ENCODE measurements around the gene RECQL5.

RECQL5 gene

GRCh38 chr17:75695141-75695829, 28.3 kb upstream of the RECQL5 start:
- DNase-seq = no peak
- Histone ChIP-seq H3K4me3 (ENCODE audit: low read depth, low read length) (no peak overlapping the region), H3K27me3 (no peaks in the 10 kb centered on the region), H3K9me3 (no peaks in the 10 kb centered on the region), H3K36me3 (peaks cover 39% of the 10 kb centered on the region), H3K4me1 (peaks cover 14% of the 10 kb centered on the region)
- no peak for TF ChIP-seq CTCF (IDR thresholded peaks at IDR 0.05; ENCODE audit: low read depth, low read length)

DNA sequence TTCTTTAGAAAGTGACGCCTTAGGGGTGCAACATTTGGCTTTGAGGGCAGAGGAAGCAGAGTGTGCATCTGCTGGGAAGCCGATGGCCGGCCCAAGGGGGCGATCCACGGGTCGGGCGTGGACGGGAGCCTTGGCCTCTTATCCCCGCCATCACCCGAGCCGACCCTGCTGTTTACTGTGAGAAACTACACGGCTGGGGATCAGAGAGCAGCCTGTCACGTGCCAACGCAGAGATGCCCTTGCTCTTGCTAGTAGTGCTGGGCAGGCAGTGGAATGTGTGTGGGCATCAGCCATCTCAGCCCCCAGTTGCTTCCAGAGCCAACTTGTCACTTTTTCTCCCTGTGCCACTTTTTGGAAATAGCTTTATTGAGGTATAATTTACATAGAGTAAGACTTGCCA, 27.6 kb upstream of the RECQL5 start:
- no peaks in the 10 kb centered on the region for H3K9me3 ChIP-seq
- H3K27me3 ChIP-seq = no peaks in the 10 kb centered on the region
- H3K36me3 ChIP-seq = peaks cover 31% of the 10 kb centered on the region
- DNase-seq = no peak
- no peak for TF ChIP-seq CTCF (IDR thresholded peaks at IDR 0.05; ENCODE audit: low read depth, low read length)
- H3K4me1 ChIP-seq = peaks cover 11% of the 10 kb centered on the region; the same call in 1 of the 2 replicates
- H3K4me3 ChIP-seq (ENCODE audit: low read depth, low read length) = no peak overlapping the region

DNA sequence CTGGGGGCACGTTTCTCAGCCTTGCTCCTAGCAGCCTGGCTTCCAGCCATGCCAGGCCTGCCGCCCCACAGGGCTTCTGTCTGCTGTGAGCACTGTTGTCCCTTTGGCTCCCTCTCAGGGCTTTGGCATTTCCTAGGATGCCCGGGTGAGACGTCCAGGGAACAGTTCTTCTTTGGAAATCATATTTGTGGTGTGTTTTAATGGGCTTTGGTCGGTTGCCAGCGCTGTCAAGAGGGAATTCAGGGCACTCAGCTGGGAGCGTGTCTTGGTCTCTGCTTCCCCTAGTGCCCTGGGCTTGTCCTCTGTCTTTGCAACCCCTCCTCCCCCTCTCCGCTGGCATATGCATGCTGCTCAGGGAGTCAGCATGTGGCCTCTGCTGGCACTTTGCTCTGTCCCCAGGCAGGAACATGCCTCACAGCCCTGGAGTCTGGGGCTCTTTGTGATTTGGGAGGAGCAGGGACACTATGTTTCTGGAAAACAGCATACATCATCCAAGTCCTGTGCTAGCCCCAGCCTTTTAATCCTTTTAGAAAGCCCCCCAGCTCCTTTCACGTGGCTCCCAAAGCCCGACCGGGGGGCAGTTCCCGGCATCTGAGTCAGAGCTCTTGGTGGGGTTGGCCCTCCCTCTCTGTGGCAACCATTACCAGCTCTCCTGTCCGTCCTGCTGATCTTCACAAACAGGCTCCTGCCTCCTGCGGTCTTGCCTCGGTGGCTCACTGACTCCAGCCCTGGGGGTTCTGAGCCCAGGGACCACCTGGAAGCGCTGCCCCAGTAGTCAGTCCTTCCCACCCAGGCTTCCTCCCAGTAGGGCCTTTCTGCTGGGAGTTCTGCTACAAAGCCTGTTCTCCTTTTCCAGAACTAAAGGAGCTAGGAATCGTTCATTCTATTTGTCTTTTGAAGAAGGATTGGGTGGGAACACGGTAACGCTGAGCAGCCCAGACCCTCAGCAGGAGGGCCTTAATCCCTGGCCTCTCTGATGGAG, 26.8 kb upstream of the RECQL5 start:
- Histone ChIP-seq H3K9me3 (no peaks in the 10 kb centered on the region), H3K4me1 (peaks cover 11% of the 10 kb centered on the region; the same call in 1 of the 2 replicates), H3K4me3 (ENCODE audit: low read depth, low read length) (no peak overlapping the region), H3K27me3 (no peaks in the 10 kb centered on the region), H3K36me3 (peaks cover 27% of the 10 kb centered on the region)
- peak; percentile 17; the same call in 1 of the 2 replicates for TF ChIP-seq CTCF (IDR thresholded peaks at IDR 0.05; ENCODE audit: low read depth, low read length)
- DNase-seq = peak; percentile 91

DNA sequence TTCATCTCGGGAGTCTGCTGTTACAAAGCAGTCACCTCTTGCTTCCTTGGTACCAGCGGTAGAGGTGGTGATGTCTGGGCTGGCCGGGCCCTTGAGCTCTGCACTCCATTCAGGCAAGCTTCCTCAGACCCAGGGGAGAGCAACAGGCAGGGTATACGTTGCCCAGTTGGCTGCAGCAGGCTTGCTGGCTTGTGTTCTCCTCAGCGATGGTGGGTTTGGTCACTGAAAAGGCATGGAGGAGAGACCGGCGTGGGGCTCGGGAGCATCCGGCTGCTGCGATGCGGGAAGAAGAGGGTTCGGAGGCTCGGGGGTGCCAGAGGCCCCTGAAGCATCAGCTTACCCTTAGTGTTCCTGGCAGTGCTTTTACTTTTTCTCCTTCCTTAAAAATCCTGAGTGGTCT, 26.0 kb upstream of the RECQL5 start:
- no peak for TF ChIP-seq CTCF (IDR thresholded peaks at IDR 0.05; ENCODE audit: low read depth, low read length)
- no peak for DNase-seq
- Histone ChIP-seq H3K36me3 (peaks cover 26% of the 10 kb centered on the region), H3K9me3 (no peaks in the 10 kb centered on the region), H3K4me1 (peaks cover 11% of the 10 kb centered on the region; the same call in 1 of the 2 replicates), H3K27me3 (no peaks in the 10 kb centered on the region), H3K4me3 (ENCODE audit: low read depth, low read length) (no peak overlapping the region)

DNA sequence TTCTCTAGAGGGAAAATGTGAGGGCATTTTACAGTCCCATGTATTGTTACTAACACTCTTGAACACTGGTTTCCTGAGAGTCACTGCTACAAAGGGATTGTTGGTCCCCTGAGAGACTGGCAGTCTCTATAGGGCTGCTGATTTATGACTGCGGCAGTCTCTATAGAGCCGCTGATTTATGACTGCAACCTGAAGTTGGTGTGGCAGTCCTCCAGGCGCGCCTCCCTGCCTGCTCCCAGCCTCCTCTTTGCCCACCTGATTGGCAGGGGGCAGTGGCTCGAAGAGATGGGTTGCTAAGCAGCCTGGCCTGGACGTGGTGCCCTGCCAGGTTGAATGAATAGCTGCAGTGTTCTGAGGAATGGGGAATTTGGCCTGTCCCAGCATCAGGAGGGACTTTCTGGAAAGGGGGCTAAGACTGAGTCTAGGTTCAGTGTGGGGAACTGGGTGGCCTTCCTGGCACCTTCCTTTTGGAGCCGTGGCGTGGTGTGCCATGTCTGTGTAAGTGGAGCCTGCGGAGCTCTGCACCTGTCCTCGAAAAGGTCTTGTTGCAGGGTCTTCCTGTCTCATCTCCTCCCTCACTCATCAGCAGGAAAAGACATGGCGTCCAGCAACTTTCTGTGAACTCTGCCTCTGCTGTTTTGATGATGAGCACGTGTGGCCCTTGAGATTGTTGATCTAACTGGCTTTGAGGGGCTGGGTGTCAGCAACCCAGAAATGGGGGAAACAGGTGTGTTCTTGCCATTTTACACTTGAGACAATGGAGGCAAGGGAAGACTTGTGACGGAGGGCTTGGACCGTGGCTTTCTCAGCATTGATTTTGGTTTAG, 25.1 kb upstream of the RECQL5 start:
- no peaks in the 10 kb centered on the region for H3K9me3 ChIP-seq
- H3K27me3 ChIP-seq = no peaks in the 10 kb centered on the region
- H3K36me3 ChIP-seq = peaks cover 20% of the 10 kb centered on the region
- peaks cover 11% of the 10 kb centered on the region; the same call in 1 of the 2 replicates for H3K4me1 ChIP-seq
- no peak overlapping the region for H3K4me3 ChIP-seq (ENCODE audit: low read depth, low read length)
- no peak for DNase-seq
- TF ChIP-seq CTCF (IDR thresholded peaks at IDR 0.05; ENCODE audit: low read depth, low read length) = no peak

Measured in BE2C (cell line).